Gastroesophageal sphincter (tissue), 3 donors: Measurements from ENCODE around the gene TFEB.

Experiments
- CTCF ChIP-seq, 4 experiments: fragments of 200-600 bp in 2 of 4; fragments of 450-650 bp in 2 of 4; sonication (generic) in 1 of 4; IDR thresholded peaks; one replicate each; pipeline ENCODE4 v1.5.1; 2017 to 2019; ENCODE audit warnings: antibody characterized with exemption in 4 of 4, mild to moderate bottlenecking in 2 of 4, moderate library complexity in 2 of 4
- EP300 ChIP-seq: sonication (generic); formaldehyde crosslinking; IDR thresholded peaks from one replicate; pipeline ENCODE4 v1.6.1; 2017; ENCODE audit warnings: antibody characterized with exemption, mild to moderate bottlenecking
- POLR2A ChIP-seq, 2 donors: fragments of 450-650 bp; IDR thresholded peaks; one replicate each; pipeline ENCODE4 v1.6.1; 2017; ENCODE audit warnings: antibody characterized with exemption in 2 of 2, mild to moderate bottlenecking in 2 of 2, moderate library complexity in 1 of 2
- POLR2AphosphoS5 ChIP-seq: sonication (generic); formaldehyde crosslinking; IDR thresholded peaks from one replicate; pipeline ENCODE4 v1.6.1; 2017; ENCODE audit warnings: antibody characterized with exemption

GRCh38 chr6:41672816-41673703, 62.3 kb downstream of the TFEB start:
- TF ChIP-seq POLR2A (IDR thresholded peaks at IDR 0.05) (no peak), CTCF (IDR thresholded peaks at IDR 0.05) (no peak), POLR2AphosphoS5 (no peak), EP300 (no peak)
